Mucosa of stomach (tissue), 1 donor: Measurements from ENCODE around the gene ANKRD40CL.

Experiments
- H3K27me3 ChIP-seq: one replicate; pipeline ENCODE4 v1.7.0; 2013; ENCODE audit warnings: mild to moderate bottlenecking, low read length; ENCODE audit not compliant: control insufficient read depth, insufficient read depth
- H3K36me3 ChIP-seq: one replicate; pipeline ENCODE4 v1.7.0; 2013; ENCODE audit warnings: low read length; ENCODE audit not compliant: control insufficient read depth, insufficient read depth
- H3K4me1 ChIP-seq: one replicate; pipeline ENCODE4 v1.7.0; 2013; ENCODE audit warnings: mild to moderate bottlenecking, low read length; ENCODE audit not compliant: control insufficient read depth, insufficient read depth
- H3K4me3 ChIP-seq: one replicate; pipeline ENCODE4 v1.7.0; 2013; ENCODE audit warnings: low read length
- H3K9ac ChIP-seq: one replicate; pipeline ENCODE4 v1.7.0; 2013; ENCODE audit warnings: mild to moderate bottlenecking, low read length, moderate library complexity
- H3K9me3 ChIP-seq: one replicate; pipeline ENCODE4 v1.7.0; 2013; ENCODE audit warnings: mild to moderate bottlenecking, low read length, moderate library complexity; ENCODE audit not compliant: control insufficient read depth
- donor health status: Pancreatic carcinoma.

The ANKRD40CL gene

DNA sequence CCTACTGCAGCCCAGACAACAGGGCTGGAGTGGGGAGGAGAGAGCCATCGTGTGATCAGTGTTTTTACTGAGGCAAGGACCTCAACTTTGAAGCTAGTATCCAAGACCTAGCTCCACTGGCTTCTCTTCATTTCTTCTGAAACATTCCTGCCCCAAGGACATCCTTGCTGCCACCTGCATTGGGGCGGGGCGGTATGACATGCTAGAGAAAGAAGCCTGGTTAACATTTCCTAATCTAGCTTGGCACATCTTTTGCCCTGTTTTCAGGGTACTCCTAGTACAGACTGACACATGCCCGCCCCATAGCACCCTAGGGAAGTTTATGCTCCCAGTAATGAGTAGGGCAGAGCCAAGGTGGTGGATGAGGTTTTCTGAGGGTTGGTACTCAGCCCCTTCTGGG is 17.8 kb upstream of the ANKRD40CL start:
- Histone ChIP-seq H3K4me3 (no peak overlapping the region), H3K9me3 (no peaks in the 10 kb centered on the region), H3K36me3 (no peaks in the 10 kb centered on the region), H3K9ac (peak overlapping the region; percentile 4), H3K4me1 (peaks cover 17% of the 10 kb centered on the region), H3K27me3 (peaks cover 3% of the 10 kb centered on the region)

DNA sequence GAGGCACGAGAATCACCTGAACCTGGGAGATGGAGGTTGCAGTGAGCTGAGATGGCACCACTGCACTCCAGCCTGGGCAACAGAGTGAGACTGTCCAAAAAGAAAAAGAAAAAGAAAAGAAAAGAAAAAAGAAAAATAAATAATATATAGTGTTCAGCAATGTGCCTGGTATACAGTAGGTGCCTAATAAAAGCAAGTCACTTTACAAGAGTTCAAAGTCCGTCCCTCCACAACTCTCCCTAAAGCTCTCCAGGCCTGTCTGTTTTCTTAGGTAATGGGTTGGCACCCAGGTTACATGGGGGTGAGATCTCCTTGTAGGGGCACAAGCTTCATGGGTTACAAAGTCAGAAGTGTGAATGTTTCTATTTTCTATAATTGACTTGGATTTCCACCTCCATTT is 16.6 kb upstream of the ANKRD40CL start:
- H3K27me3 ChIP-seq, result peaks cover 3% of the 10 kb centered on the region
- H3K4me1 ChIP-seq, result peaks cover 17% of the 10 kb centered on the region
- no peaks in the 10 kb centered on the region for H3K9me3 ChIP-seq
- H3K36me3 ChIP-seq, result no peaks in the 10 kb centered on the region
- no peak overlapping the region for H3K4me3 ChIP-seq
- H3K9ac ChIP-seq, result no peak overlapping the region

DNA sequence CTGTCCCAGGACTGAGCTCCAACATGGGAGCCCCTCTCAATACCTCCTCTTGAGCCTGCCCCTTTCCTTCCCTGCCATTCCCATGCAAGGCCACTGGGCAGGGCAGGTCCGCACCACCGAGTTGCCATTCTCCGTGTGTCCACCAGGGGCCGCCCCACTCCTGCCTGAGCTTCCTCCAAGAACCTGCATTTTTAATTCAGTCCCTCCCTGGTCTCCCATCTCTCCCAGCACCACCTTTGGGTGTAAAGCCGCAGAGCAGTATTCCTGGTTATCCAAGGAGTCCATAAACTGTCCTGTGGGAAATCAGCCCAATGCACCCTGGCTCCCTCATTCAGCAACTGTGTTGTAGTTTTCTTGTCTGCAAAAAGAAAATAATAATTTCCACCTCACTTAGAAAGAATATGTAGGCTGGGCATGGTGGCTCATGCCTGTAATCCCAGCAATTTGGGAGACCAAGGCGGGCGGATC is 15.9 kb upstream of the ANKRD40CL start:
- no peak overlapping the region for H3K4me3 ChIP-seq
- no peaks in the 10 kb centered on the region for H3K9me3 ChIP-seq
- peaks cover 17% of the 10 kb centered on the region for H3K4me1 ChIP-seq
- H3K9ac ChIP-seq, result no peak overlapping the region
- H3K27me3 ChIP-seq, result peaks cover 3% of the 10 kb centered on the region
- no peaks in the 10 kb centered on the region for H3K36me3 ChIP-seq

DNA sequence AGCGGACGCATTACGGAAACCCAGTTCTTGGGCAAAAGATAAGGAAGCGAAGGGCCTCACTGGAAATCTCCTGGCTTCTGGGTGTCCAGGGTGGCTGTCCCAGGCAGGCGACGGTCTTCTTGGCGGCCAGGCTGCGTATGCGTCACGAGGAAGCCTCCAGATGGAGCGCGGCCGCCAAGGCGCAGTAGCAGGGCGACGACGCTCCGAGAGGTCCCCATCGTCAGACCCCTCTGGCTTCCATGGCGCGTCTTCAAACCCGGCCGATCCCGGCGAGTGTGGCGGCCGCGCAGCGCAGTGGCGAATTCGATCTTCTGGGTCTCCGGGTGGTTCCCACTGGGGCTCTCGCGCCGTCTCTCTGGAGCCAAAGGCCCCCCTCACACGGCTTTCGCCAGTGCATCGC is 13.8 kb upstream of the ANKRD40CL start:
- peaks cover 3% of the 10 kb centered on the region for H3K27me3 ChIP-seq
- H3K36me3 ChIP-seq, result no peaks in the 10 kb centered on the region
- no peak overlapping the region for H3K4me3 ChIP-seq

DNA sequence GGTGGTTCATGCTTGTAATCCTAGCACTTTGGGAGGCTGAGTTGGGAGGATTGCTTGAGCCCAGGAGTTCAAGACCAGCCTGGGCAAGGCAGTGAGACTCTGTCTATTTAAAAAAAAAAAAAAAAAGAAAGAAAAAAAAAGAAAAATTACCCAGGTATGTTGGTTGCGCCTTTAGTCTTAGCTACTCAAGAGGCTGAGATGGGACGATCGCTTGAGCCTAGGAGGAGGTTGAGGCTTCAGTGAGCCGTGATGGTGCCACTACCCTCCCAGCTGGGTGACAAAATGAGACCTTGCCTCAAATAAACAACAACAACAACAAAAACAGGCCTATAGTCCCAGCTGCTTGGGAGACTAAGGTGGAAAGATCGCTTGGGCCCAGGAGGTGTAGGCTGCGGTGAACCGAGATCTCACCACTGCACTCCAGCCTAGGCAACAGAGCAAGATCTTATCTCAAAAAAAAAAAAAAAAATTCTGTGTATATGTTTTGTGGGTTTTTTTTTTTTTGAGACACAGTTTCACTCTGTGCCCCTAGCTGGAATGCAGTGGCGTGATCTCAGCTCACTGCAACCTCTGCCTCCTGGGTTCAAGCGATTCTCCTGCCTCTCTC is 12.5 kb upstream of the ANKRD40CL start:
- H3K4me3 ChIP-seq, result no peak overlapping the region
- no peak overlapping the region for H3K9ac ChIP-seq
- no peaks in the 10 kb centered on the region for H3K9me3 ChIP-seq
- H3K4me1 ChIP-seq, result peaks cover 6% of the 10 kb centered on the region
- no peaks in the 10 kb centered on the region for H3K36me3 ChIP-seq
- peaks cover 3% of the 10 kb centered on the region for H3K27me3 ChIP-seq

More for the DNA sequence above, 13.8 kb upstream of the ANKRD40CL start:
- Histone ChIP-seq H3K4me1 (peaks cover 16% of the 10 kb centered on the region), H3K9ac (peak overlapping the region; percentile 34), H3K9me3 (no peaks in the 10 kb centered on the region)

DNA sequence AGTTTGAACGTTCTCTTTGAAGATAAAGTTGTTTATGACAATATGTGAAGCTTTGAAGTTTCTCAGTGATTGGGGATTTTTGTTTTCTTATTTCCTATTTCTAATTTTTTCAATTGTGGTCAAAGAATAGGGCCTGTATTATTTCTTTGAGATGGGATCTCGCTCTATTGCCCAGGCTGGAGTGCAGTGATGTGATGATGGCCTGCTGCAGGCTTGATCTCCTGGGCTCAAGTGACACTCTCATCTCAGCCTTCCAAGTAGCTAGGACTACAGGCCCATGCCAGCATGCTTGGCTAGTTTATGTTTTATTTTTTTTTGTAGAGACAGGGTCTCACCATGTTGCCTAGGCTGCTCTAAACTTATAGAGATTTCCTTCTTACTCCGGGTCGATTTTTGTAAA is 11.7 kb upstream of the ANKRD40CL start:
- H3K9ac ChIP-seq, result no peak overlapping the region
- no peak overlapping the region for H3K4me3 ChIP-seq
- no peaks in the 10 kb centered on the region for H3K9me3 ChIP-seq
- H3K36me3 ChIP-seq, result no peaks in the 10 kb centered on the region
- peaks cover 6% of the 10 kb centered on the region for H3K4me1 ChIP-seq
- peaks cover 3% of the 10 kb centered on the region for H3K27me3 ChIP-seq

DNA sequence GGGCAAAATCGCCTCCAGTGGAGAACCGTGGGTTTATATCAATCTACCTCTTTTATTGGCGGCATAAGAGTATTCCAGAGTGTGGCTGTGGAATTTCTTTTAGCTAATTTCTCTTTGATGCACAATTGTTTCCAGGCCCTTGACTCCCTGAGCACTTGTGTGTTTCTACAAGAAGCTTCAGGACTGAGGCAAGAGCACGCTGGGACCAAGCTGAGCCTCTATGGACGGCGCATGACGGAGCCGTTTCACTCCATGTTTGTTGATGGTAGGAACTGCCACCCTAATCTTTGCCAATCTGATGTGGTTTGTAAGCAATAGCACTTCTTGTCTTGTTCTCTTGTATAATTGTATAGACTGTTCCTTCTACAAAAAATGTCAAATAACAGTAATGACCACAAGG is 11.2 kb upstream of the ANKRD40CL start:
- Histone ChIP-seq H3K36me3 (no peaks in the 10 kb centered on the region), H3K9me3 (no peaks in the 10 kb centered on the region), H3K4me3 (no peak overlapping the region), H3K27me3 (peaks cover 3% of the 10 kb centered on the region), H3K9ac (no peak overlapping the region), H3K4me1 (peaks cover 6% of the 10 kb centered on the region)

DNA sequence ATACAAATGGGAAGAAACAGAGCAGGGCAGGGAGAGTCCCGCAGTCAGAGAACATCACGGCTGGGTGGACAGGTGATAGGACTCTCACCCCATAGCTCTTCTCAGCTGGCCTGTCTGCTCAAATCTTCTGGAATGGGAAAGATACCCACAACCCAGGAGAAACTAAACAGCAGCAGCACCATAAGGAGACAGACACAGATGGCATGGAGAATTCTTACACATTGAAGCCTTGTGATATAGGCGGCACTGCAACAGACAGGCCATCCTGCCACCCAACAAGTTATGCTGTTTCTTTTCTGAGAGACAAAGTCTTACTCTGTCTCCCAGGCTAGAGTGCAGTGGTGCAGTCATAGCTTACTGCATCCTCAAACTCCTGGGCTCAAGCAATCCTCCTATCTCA is 8.6 kb upstream of the ANKRD40CL start:
- Histone ChIP-seq H3K9me3 (no peaks in the 10 kb centered on the region), H3K36me3 (no peaks in the 10 kb centered on the region), H3K4me3 (no peak overlapping the region), H3K9ac (no peak overlapping the region), H3K27me3 (no peaks in the 10 kb centered on the region), H3K4me1 (no peaks in the 10 kb centered on the region)

DNA sequence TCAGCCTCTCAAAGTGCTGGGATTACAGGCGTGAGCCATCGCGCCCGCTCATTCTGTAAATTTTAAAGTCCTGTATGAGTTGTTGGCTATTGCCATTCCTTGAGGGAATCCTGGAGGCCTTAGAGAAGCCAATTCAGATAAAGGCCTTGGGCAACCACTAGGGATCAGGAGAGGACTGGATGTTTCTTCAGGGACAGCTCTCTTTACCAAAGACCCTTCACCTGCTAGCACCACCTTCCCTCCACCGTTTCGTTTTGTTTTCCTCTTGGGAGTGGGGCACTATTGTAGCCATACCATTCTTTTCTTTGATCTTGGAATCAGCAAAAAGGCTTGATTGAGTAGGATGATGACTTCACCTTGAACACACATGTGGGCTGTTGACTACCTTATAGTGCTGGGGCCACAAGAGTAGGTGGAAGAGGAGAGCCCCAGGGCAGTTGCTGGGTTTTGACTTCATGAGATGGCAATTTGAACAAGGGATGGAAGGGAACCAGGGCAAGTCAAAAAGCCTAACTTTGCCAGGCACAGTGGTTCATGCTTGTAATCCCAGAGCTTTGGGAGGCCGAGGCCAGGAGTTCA is 7.0 kb upstream of the ANKRD40CL start:
- Histone ChIP-seq H3K4me3 (no peak overlapping the region), H3K4me1 (no peaks in the 10 kb centered on the region), H3K9ac (no peak overlapping the region), H3K27me3 (no peaks in the 10 kb centered on the region), H3K9me3 (no peaks in the 10 kb centered on the region), H3K36me3 (no peaks in the 10 kb centered on the region)

DNA sequence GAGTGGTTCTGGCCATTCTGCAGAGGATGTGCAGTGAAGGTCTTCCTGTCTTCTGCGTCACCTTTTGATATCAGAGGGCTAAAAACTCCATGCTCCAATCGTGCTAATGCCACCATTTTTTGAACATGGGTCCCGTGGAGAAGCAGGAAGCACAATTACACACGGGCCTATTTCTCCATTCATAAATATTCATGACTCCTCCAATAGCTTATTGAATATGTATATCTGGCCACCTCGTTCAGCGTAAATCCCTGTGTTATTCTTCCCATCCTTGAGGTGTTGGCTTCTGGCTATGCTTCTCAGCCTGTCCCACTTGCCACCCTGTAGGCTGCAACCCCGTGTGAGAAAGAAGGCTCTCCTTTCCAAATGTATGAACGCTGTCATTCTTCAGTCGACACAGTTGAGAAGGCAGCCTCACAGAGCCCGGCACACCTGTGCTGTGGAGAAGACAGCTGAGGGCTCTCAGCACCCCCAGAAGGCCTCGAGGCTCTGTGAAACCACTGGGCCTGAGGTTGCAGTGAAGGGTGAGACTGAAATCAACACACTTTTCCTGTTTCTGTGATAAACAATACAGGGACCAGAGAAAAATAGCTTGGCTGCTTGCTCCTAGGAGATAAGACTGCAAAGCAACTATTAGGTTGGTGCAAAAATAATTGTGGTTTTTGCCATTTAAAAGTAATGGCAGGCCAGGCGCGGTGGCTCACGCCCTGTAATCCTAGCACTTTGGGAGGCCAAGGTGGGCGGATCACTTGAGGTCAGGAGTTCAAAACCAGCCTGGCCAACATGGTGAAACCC is 4.9 kb upstream of the ANKRD40CL start:
- H3K9me3 ChIP-seq, result no peaks in the 10 kb centered on the region
- H3K4me1 ChIP-seq, result peaks cover 13% of the 10 kb centered on the region
- H3K27me3 ChIP-seq, result no peaks in the 10 kb centered on the region
- H3K4me3 ChIP-seq, result no peak overlapping the region
- no peak overlapping the region for H3K9ac ChIP-seq
- no peaks in the 10 kb centered on the region for H3K36me3 ChIP-seq

DNA sequence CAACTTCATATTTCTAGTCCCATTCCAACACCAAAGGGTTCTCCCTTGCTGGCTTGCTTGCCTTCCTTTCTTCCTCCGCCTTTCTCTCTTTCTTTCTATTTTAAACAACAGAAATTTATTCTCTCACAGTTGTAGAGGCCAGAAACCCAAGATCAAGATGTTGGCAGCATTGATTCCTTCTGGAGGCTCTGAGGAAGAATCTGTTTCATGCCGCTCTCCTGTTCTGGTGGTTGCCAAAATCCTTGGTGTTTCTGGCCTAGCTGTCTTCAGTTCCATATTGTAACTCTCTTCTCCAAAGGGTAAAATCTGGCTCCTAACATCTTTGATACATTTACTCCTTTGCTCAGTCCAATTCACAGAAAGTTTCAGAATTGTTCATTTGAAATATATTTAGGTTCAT is 3.0 kb upstream of the ANKRD40CL start:
- H3K4me3 ChIP-seq, result no peak overlapping the region
- H3K27me3 ChIP-seq, result no peaks in the 10 kb centered on the region
- H3K4me1 ChIP-seq, result peaks cover 32% of the 10 kb centered on the region
- no peaks in the 10 kb centered on the region for H3K9me3 ChIP-seq
- no peak overlapping the region for H3K9ac ChIP-seq
- no peaks in the 10 kb centered on the region for H3K36me3 ChIP-seq

DNA sequence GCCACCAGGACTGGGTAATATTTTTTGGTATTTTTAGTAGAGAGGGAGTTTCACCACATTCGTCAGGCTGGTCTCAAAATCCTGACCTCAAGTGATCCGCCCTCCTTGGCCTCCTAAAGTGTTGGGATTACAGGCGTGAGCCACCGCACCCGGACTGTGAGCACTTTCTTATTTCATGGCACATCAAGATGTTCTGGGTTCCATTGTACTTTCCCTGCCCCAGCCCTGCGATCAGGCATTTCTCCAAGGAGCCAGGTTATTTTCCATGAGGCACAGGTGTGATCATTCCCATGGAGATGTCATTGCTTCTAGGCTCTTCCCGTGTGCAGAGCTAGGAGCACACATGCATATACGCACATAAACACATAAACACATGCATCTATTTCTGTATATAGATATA is 2.6 kb upstream of the ANKRD40CL start:
- Histone ChIP-seq H3K4me3 (no peak overlapping the region), H3K9ac (no peak overlapping the region), H3K36me3 (no peaks in the 10 kb centered on the region), H3K9me3 (no peaks in the 10 kb centered on the region), H3K4me1 (peaks cover 36% of the 10 kb centered on the region), H3K27me3 (no peaks in the 10 kb centered on the region)
